Activated CD8-positive, alpha-beta memory T cell treated with anti-CD3 and anti-CD28 coated beads for 48 hours (primary cell): Measurements from ENCODE around the gene PHLDB3.
A peak's percentile ranks its signal among the peaks of the same experiment; 100 is the strongest.

ENCODE experiments used
- DNase-seq, 3 experiments: peaks; one replicate each; pipeline ENCODE4 v3.0.0-alpha.2; 2020; ENCODE audit warnings: low read depth in 2 of 3, low spot score in 2 of 3

Gene PHLDB3

DNA sequence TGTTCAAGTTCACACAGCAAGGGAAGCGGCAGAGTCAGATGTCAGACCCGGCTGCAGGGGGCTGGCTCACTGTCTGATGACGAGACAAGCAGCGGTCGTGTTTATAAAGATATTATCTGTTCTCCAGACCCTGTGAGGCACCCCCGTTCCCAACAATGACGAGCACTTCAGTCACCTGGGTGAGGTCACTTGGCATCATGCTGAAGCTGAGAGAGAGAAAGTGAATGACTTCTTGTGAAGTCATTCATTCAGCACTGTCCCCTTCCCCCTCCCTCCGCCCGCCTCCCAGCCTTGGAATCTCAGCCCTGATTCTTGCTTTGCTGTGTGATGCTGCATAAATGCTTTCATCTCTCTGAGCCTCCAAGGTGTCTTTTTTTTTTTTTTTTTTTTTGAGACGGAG lies 34.3 kb downstream of the PHLDB3 start:
- no peak for DNase-seq

DNA sequence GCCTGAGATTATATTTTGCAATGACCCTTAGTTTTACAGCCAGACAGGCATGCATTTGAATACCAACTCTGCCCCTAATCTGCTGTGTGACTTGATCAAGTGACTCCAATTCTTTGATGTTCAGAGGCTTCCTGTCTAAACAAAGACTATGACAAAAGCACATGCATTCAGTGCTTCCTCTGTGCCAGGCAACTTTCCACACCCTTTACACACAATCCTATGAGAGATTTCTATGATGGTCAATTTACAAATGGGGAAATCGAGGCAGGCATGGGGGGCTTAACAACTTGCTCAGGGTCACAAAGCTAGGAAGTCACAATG lies 35.4 kb downstream of the PHLDB3 start:
- no peak for DNase-seq

DNA sequence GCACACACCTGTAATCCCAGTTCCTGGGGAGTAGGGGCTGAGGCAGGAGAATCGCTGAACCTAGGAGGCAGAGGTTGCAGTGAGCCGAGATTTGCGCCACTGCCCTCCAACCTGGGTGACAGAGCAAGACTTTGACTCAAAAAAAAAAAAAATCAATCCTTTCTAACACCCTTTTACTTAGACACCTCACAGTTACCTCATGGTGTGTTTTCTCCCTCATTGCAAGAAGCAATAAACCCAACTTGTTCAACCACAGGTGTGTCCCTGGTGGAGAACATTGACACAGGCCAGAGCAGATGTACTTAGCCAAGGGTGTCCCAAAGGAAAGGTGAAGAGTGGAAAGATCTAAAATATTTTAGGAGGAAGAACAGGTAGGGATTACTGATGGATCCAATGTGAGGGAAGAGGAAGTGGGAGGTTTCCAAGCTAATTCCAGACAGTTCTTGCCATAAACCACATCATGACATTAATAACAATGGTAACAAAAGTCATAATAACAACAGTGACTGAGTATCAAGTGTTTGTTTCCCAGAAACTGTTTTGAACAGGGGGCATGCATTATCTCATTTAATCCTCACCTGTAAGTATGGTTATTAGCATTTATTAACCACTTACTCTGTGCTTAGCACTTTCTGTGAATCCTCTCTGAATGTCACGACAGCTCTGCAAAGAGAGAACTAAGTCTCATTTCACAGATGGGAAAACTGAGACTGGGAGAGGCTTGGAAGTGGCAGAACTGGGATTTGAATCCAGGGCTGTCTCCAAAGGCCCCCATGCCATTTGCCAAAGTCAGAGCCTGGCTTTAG lies 36.0 kb downstream of the PHLDB3 start:
- DNase-seq: no peak

- no peak for DNase-seq
These were observed 36.8 kb downstream of the PHLDB3 start for GRCh38 chr19:43467730-43468129.

DNA sequence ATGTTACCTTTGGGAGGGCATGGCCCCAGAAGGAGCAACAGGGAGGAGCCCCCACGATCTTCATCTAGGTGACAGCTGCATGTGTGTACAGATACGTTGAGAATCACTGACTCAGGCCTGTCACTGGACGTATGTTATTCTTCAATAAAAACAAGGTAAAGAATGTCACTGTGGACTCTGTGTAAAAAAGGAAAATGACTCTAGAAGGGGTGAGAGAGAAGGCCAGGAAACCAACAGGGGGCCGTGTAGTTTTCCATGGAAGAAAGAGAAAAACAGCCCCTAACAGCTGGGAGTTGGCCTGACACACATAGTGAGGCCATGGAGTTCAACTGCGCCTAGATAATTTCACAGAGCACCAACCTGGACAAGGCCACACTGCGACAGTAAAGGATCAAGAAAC lies 37.3 kb downstream of the PHLDB3 start:
- no peak for DNase-seq

GRCh38 chr19:43466793-43467192 lies 37.8 kb downstream of the PHLDB3 start:
- DNase-seq: no peak

DNA sequence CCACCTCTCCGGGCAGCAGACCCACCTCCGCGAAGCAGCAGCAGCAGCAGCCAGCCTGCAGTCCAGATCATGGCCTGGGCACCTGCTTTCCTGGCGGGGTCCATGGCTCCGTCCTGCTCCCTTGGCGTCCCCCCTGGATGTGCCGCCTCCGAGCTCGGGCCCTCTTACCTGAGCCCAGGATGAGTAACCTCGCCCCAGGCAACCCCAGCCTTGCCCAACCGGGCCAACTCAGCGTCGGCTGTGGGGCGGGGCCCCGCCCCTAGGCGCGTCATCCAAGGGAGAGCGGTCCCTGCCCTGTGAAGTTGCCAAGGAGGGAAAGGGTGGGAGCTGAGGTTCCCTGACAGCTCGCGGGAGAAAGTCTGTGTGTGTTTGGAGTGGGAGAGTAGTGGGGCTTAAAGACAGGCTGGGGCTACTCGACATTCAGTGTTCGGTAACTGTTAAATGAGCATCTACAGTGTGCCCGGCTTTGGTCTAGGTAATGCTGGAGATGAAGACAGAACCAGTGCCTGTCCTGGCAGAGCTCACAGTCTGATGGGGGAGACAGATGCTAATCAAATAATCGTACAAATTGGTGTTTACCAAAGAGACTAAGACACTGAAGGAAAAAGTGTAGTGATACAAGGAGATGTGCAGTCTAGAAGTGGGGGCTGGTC lies 39.0 kb downstream of the PHLDB3 start, which contains the start of gene LYPD3:
TSS of gene LYPD3 (minus strand) at position 141 of the 653 bp plus-strand sequence. CDS start at position 104, 37 bp downstream.
- DNase-seq: no peak

- peak in 1 of 3 experiments; percentile 69 for DNase-seq
These were observed 40.3 kb downstream of the PHLDB3 start for GRCh38 chr19:43464134-43464775.

DNA sequence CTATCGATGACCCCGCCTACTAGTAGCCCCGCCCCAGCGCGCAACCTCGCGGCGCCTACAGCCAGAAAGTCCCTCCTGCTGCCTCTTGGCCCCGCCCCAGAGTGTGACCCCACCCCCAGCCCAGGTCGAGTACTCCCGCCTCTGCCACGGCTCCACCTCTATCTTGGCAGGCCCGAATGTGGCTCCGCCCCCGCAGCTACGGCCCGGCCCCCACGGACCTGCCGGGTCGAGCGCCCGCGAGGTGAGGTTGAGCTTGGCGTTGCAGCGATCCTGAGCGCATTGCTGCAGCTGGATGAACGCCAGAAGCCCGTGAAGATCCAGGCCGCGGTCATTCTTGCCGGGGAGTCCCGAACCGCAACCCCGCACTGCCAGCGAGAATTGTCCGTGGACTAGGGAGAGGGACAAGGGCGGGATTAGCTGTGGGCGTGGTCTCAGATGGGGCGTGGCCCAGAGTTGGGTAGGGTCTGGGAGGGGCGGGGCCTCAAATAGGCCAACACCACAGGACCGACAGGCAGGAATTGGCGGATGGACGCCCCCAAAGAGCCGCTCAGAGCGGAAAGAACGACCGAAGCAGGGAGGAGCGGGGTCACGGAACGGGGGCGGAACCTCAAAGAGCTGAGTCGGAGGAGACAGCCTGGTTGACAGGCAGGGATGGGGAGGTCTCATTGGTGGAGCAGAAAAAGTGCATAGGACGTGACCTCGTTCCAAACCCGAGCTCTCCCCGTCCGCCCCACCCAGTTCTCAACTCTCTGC lies 41.0 kb downstream of the PHLDB3 start:
- DNase-seq: peak; percentile 95 to 99 (median 97)

DNA sequence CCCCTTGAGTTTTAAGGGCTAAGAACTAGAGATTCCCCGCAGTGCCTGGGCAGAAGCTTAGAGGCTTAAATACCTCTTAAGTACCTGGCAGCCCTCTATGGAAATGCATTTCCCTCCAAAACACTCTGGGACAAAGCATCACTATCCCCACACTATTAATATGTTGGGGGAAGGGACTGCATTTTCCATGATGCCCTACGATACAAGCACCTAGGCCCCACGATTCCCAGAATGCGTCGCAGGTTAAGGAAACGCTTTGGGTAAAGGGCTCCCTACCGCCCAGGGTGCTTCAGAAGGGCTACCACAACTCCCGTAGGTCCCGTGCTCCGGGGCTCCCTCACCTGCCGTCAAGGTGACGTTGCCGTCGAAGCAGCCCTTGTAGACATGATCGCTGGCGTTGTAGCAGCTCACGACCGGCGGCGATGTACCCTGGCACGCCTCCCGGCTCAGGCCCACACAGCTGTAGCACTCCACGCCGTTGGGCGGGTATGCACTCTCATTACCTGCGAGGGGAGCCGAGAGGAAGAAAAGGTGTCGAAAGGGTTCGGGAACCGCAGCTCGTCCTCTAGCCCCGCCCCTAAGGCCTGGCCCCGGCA lies 41.7 kb downstream of the PHLDB3 start:
- DNase-seq: no peak

GRCh38 chr19:43462383-43462782 lies 42.2 kb downstream of the PHLDB3 start:
- no peak for DNase-seq

GRCh38 chr19:43461303-43461702 lies 43.2 kb downstream of the PHLDB3 start:
- no peak for DNase-seq

DNA sequence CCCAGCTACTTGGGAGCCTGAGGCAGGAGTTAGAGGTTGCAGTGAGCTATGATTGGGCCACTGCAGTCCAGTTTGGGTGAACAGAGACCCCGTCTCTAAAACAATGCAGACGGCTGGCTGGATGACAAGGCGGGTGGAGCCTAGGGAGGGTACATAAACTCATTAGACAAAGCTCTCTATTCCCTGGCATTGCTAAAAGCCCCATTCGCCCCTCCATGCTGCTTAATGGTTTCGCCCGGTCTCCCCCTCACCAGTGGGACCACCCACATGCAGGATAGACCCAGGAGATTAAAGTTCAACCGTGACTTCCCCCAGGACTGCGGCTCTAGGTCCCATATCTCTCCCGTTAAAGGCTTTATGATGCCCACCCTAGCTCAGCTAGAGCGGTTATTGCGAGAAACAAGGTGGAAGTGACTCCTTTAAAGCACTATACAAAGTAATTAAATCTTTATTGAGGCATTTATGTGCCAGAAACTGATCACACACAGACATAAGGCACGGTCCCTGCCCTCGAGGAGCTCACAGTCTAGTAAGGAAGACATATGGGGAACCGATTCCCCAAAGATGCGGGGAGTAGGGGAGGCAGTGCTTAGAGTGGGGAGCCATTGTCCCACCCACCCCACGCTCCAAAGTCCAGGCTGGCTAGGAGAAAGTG lies 44.1 kb downstream of the PHLDB3 start:
- no peak for DNase-seq

GRCh38 chr19:43457809-43458208 lies 46.7 kb downstream of the PHLDB3 start:
- no peak for DNase-seq

DNA sequence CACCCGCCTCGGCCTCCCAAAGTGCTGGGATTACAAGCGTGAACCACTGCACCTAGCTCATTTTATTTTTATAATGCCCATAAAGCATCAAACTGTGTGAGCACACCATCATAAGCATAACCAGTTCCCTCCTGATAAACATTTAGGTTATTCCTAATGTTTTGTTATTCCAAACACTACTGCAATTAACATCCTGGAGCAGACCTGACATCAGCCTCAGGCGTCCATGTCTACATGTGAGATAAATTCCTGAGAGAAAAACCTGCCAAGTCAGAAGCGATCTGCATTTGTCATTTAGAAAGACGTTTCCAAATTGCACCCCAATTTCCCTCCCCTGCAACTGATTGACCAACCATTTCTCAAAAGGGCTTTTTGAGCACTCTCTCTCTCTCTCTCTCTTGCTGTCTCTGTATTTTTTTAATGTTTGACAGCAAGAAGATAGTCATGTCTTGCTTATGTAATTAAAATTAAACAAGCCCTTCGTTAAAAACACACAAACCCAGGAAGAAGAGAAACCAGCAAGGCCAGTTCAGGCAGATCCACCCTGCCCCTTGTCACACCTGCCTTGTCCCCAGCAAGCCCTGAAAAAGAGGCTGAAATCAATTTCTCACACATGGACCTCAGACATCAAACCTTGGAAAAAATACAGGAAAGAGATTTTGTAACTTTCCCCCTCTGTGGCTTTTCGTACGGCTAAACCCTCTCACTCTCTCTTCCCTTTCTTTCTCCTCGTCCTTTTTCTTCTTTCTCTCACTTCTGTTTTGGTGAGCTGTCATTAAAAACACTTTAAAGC lies 49.0 kb downstream of the PHLDB3 start:
- no peak for DNase-seq

DNA sequence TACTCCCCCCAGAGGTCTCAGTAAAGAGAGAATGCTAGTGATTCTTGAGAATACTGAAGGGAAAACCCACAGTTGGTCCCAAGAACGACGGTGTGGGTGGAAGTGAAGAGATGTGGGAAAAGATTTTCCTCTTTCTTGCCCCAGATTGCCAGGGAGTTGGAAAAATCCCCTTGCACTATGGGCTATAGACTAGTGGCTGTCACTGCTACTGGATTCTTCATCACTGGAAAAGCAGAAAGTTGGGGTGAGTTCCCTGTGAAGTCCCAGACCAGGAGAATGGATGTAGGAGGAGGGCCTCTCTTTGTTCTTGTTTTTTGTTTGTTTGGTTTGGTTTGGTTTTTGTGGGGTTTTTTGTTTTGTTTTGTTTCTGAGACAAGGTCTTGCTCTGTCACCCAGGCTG lies 50.5 kb downstream of the PHLDB3 start:
- no peak for DNase-seq

GRCh38 chr19:43452582-43452981 lies 52.0 kb downstream of the PHLDB3 start:
- no peak for DNase-seq

DNA sequence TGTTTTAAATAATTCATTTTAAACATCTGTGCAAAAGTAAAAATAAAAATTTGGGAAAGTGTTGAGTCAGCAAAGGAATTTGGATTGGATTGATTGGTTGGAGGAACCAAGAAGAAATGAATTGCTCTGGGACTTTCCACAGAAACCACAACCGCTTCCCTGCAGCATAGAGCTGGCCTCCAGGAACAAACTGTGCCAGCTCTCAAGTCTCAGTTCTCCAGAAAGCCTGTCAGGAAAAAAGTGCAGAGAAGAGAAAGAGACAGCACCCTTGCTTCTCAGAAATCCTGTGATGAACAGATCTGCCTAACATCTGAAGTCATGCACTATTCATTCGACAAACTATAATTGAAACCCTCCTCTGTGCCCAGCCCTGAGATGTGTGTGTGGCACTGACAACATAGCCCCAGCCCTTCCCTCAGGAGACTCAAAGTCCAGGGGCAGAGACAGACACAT lies 54.0 kb downstream of the PHLDB3 start:
- no peak for DNase-seq

DNA sequence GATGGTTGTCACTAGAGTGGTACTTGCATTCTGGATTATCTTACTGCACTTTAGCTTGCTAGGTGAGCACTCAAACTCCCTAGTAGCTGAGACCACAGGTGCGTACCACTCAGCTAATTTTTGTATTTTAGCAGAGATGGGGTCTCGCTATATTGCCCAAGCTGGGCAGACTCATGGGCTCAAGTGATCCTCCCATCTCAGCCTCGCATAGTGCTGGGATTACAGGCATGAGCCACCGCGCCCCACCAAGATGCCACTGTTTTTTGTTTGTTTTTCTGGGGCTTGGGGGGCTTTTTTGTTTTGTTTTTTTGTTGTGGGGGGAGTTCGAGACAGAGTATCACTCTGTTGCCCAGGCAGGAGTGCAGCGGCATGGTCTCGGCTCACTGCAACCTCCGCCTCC lies 56.9 kb downstream of the PHLDB3 start:
- no peak for DNase-seq
